Right ventricle myocardium superior (tissue), 1 donor: ENCODE results near the gene CBX6. TPM values are rescaled to one million over a fixed set of nuclear protein-coding genes. Genes with fewer than 3 reads are reported as not detected.
"Not testable (repeated sequence)": the region's sequence is repeated elsewhere in the genome, so short reads cannot be mapped to it uniquely, and the experiment has no call there.

ENCODE experiments used
- ATAC-seq: fragments of 200-7000 bp; cut with Tn5 transposase; one replicate; pipeline ENCODE4 v1.9.1; 2020; ENCODE audit warnings: mild to moderate bottlenecking; ENCODE audit not compliant: poor library complexity
- DNase-seq: peaks from one replicate; pipeline ENCODE4 v3.0.0-alpha.2; 2020
- intact Hi-C: fragments of 100-400 bp; cut with DNase I; formaldehyde crosslinking; loops from one replicate; pipeline ENCODE4 v1.11.2; 2022
- long read RNA-seq: library from polyadenylated mRNA; unstranded; transcript quantifications from one replicate; pipeline ENCODE4 v2.0.0, GENCODE V29; 2021
- total RNA-seq: library from RNA; stranded (reverse); fragmentation: NEBNext Ultra II Directional; extraction: Animal tissue kit (Norgen Biotek cat#: 25700); gene quantifications from one replicate; pipeline ENCODE4 v1.2.1, GENCODE V29; 2021
- donor health status: DM: no; HTN: yes; CAD: no; lungs with severe emphysema.

The CBX6 gene
- total RNA-seq: 36.1 TPM
- long read RNA-seq, full-length matches to known transcripts: 12 of 94 reads
- long read RNA-seq, partial matches to known transcripts: 1 of 94 reads
- long read RNA-seq, other reads (novel, unspliced or antisense): 81 of 94 reads

DNA sequence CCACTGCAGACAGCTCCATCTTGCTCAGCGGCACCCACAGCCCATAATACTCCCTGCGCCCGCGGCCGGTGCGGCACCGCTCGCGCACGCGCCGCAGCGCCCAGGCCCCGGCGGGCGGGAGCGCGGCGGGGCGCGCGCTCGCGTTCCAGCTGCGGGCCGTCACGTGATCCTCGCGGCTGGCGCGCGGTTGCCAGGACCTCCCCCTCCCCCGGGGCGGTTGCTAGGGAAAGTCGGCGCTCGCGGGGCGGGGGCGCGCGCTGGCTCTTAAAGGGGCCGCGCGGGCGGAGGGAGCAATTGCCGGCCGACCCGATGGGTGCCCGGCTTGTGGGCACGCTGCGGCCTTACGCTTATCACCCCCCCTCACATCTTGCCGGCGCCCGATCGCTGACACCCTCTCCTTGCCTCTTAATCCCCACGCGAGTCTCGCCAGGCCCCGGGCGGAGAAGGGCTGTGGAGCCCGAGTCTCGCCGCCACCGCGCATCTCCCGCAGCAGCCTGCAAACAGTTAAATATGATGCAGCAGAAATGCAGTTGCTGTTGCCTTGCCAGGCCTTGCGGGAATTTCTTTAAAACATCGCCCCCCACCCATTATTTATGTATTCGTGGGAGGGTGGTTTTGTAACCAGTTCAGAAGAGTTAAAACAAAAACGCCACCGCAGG, at the start of gene CBX6:
TSS of gene CBX6 (minus strand) at position 45 of the 659 bp plus-strand sequence. CDS start at position 19, 26 bp downstream.
- intact Hi-C loops: loop anchor here (5.0 kb wide), 2 partner anchors 50 to 130 kb away; no protein-coding TSS in a partner anchor
- peak; percentile 98 for DNase-seq

DNA sequence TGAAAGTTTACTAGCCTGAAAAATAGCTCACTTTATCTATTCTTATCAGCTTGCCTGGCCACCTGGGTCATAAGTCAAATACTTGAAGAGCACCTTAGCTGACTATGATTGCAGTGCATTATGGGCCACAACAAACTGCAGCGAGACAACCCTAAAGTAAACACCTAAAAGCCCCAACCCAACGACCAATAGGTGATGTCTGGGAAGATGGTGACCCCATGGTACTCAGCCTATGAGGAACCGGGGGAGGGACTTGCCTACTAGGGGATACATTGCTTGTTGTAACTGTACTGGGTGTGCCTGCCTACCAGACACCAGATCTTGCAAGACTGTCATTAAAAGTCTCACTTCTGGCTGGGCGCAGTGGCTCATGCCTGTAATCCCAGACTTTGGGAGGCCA, 49.8 kb upstream of the CBX6 start:
- DNase-seq (no peak), ATAC-seq (no peak)
- intact Hi-C loops: loop anchor here (5.0 kb wide), 1 partner anchor 50 kb away; the partner anchor contains the start of gene CBX6

More for the DNA sequence above, at the start of gene CBX6:
- ATAC-seq: peak; percentile 91

DNA sequence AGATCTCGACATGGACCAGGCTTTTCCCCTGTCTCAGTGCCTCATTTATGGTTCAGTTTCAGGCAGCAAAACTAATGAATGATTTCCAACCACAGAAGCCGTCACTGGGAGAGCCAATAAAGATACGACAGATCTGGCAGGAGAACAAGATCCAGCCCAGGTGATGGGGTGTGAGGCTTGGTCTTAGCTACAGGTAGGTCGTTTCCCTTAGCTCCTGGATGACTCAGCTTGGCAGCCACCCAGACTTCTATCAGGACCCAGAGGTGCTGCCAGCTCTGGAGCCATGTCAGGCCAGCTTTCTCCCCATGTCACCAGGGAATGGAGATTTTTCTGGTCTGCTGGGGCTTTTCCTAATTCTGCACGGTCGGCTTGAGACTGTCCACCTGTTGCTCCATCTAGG, 49.1 kb upstream of the CBX6 start:
- DNase-seq: peak; percentile 55
- no peak for ATAC-seq
- intact Hi-C loops: loop anchor here (5.0 kb wide), 1 partner anchor 49 kb away; the partner anchor contains the start of gene CBX6

DNA sequence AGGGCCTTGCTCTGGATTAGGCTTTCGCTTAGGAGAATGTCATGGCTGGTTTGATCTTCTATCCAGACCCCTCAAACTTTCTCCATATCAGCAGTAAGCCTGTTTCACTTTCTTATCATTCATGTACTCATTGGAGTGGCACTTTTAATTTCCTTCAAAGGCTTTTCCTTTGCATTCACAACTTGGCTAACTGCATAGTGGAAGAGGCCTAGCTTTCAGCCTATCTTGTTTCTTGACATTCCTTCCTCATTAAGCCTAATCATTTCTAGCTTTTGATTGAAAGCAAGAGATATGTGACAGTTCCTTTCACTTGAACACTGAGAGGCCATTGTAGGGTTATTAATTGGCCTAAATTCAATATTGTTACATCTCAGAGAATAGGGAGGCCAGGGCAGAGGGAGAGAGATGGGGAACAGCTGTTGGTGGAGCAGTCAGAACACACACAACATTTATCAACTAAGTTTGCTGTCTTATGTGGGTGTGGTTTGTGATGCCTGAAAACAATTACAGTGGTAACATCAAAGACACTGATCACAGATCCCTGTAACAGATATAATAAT, 47.7 kb upstream of the CBX6 start:
- DNase-seq (no peak), ATAC-seq (no peak)
- intact Hi-C loops: loop anchor here (5.0 kb wide), 1 partner anchor 47 kb away; the partner anchor contains the start of gene CBX6

DNA sequence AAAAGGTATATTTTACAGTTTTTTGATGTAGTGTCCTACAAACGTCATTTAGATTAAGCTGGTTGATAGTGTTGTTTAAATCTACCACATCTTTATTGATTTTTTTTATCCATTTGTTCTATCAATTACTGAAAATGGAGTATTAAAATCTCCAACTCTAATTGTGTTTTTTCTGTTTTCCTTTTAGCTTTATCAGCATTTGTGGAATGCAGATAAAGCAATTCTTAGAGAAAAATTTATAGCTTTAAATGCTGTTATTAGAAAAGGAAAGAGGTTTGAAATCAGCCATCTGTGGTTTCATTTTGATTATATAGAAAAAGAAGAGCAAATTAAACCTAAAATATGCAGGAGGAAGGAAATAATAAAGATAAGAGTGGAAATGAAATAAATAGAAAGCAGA, 39.4 kb upstream of the CBX6 start:
- DNase-seq (no peak), ATAC-seq (no peak)
- intact Hi-C loops: no loop called here

DNA sequence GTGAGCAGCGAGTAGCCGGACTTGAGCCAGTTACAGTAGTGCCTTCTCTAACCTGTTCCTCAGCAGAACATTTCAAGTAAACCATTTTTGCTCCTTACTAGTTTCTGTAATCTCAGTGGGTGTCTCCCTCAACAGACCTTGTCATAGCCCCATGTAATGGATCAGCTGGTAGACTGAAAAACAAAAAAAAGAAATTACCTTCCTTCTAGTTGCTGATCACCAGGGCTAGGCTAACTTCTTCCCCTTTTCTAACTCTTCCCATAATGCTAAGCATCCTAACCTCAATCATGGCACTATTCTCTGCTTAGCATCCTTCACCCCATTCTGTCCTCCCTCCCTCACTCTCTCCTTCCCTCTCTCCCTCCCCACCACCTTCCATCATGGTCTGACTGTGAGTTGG, 35.8 kb upstream of the CBX6 start:
- no peak for ATAC-seq
- no peak for DNase-seq
- intact Hi-C loops: no loop called here

DNA sequence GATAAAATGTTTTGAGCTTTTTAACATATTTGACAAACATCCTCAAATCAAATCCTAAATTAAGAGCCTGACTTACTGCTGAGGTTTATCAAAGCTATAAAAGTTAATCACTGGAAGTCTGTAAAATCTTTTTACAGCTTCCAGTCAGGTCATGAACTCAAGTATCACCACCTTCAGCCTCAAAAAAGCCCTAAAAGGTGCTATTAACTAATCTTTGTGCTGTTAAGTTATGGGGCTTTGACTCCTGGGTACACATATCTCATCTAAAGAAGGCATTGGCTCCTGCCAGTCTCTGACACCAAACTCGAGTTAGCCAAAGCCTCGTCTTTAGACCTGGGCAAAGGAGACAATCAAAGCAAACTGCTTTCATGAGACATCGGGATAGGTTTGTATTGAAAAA, 34.0 kb upstream of the CBX6 start:
- ATAC-seq (no peak), DNase-seq (no peak)
- intact Hi-C loops: no loop called here

DNA sequence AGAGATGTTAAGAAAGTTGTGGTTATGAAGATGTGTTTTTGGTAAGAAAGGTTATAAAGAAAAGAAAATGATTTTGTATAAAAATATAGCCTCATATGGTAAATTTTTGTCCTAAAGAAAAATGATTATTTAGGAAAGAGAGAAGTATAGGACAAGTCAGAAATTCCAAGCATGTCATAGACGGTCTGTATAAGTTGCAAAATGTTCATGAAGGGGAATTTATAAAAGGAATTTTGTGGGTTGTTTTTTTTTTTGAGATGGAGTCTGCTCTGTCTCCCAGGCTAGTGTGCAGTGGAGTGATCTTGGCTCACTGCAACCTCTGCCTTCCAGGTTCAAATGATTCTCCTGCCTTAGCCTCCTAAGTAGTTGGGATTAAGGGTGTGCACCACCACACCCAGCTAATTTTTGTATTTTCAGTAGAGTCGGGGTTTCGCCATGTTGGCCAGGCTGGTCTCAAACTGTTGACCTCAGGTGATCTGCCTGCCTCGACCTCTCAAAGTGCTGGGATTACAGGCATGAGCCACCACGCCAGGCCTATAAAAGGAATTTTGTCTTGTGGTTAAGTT, 32.1 kb upstream of the CBX6 start:
- DNase-seq, ATAC-seq, intact Hi-C loops: not testable (repeated sequence)

DNA sequence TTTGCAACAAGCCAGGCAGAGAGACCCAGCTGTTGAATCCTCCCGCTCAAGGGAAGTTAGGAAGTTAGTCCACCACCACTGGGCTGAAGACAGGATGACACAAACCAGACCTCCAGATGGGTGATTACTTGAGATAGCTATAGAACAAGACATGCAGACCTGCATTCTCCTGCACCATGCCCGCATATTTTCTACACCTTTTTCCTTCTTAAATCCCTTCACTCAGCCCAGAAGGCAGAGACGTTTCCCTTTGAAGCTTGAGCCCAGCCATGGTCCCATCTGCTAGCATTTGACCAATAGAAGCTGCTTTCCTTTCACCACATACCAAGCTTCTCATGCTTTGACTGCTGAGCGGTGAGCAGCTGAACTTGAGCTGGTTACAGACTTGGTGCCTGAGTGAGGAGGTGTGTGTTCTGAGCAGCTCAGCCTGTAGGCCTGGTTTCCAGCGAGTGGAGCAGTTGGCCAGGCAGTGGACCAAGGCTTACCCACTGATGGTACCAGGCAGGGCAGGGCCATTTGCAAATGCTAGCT, 29.2 kb upstream of the CBX6 start:
- DNase-seq (no peak), ATAC-seq (no peak)
- intact Hi-C loops: no loop called here

DNA sequence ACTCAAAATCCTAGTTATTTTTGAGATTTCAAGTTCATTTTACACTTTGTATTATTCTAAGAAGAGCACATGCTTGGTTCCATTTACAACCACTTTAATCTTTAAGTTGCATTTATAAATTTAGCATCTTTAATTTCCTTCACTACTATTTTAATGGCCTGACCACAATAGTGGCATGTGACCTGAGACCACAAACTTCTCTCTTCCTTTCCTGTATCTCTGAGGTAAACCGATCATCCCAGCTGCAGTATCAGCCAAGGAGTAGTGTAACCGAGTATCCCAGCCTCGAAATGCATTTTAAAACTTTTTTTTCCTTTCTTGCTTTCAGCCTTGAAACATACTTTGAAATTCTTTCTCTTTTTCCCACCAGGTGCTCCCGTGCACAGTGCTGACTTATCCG, 28.7 kb upstream of the CBX6 start:
- intact Hi-C loops: no loop called here
- ATAC-seq: no peak
- DNase-seq: no peak

DNA sequence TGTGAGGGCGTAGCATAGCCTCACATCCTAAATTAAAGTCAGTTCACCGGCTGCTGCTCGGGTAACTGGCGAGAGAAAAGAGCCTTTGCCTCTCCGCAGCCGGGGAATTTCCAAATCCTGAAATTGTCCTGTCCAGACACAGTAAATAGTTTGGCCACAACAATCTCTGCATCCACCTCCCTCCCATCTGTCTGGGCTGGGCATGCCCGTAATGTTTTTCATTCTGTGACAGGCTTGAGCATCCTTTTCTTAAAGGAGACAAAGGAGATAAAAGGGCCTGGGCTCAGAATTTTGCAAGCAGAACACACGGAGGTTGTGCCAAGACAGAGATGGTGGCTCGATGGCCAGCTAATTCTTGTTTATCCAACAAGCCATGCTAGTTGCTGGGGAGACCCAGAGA, 19.2 kb upstream of the CBX6 start:
- no peak for DNase-seq
- no peak for ATAC-seq
- intact Hi-C loops: no loop called here

DNA sequence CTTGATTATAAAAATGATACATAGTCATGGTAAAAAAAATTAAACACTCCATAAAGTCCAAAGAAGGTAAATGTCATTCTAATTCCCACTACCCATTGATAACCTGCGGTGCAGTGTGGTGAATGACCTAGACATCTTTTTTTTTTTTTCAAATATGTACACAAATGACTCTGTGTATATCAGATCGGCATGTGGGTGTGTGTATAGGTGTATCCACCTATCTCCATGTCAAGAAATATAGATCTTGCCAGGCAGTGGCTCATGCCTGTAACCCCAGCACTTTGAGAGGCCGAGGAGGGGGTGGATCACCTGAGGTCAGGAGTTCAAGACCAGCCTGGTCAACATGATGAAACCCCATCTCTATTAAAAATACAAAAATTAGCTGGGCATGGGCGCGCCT, 18.4 kb upstream of the CBX6 start:
- intact Hi-C loops: no loop called here
- no peak for DNase-seq
- no peak for ATAC-seq

DNA sequence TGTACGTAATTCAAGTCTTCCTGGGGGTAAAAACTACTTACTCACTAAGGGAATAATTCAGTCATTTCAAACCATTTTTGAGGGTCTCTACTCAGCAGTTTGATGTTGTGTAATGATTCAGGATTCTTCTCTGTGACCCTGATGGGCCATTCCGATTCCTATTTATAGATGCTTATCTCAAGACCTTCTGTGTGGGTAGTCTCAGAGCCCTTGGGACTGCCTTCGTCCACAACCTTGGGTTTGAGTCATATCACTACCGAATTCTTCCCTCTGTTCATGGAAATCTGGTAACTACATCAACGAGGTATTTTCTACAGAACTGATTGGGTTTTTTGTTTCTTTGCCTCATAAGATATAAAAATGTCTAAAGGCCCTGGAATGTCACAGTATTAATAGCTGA, 14.3 kb upstream of the CBX6 start:
- intact Hi-C loops: no loop called here
- DNase-seq (no peak), ATAC-seq (no peak)

DNA sequence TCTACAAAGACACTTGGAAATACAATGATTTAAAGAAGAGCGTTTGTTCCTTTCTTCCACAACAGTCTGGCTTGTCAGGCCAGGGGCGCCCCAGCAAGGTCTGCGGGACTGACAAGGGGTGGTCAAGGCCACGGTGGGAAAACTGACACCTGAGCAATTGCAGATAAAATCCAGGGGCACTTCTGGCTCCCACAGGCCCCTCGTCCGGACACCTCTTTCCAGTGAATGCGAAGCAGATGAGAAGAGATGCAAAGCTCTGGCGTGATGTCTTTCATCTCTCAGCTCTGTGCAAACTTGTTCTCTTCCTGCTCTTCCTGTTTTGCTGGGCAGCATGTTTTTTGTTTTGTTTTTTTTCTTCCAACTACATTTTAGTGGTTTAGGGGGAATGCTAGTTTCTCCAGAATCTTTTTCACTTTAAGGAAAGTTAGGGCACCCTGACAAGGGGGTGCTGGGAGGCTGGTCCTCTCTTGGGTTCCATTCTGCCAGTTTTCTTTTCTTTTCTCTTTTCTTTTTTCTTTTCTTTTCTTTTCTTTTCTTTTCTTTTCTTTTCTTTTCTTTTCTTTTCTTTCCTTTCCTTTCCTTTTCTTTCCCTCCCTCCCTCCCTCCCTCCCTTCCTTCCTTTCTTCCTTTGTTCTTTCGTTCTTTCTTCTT, 11.1 kb upstream of the CBX6 start:
- intact Hi-C loops: no loop called here
- ATAC-seq (no peak), DNase-seq (no peak)

DNA sequence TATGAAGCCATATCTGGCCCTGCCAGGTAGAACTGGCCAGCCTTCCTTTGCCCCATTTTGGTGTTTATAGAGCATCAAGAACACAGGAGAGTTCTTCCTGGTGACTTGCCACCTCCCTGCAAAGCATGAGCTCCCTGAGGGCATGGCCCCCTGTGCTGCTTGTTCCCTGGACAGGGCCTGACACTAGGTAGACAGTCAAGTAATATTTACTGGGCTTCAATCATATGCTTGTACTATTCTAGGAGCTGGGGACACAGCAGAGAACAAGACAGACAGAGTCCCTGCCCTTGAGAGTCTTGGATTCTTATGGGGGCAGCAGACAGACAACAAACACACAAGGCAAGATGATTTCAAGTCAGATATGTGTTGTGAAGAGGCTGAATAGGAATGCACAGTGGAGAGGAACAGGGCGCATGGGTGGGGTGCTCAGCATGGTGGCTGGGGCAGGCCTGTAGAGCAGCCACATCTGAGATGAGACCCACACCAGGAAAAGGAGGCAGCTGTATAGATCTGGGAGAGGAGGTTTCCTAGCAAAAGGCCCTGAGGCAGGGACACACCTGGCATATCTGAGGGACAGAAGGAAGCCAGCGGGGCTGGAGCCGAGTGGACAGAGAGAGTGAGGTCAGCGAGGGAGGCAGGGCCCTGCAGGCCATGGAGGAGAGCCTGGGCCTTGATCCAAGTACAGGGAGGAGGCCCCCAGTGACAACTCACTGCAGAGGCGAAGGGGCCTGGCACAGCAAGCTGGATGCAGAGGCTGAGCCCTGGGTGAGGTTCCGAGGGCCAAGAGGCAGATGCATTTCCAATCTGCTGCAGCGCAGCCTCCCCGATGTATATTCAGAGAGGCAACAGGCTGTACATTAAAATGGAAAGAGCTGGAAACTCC, 10.2 kb upstream of the CBX6 start:
- intact Hi-C loops: no loop called here
- DNase-seq (peak; percentile 62), ATAC-seq (peak; percentile 66)

DNA sequence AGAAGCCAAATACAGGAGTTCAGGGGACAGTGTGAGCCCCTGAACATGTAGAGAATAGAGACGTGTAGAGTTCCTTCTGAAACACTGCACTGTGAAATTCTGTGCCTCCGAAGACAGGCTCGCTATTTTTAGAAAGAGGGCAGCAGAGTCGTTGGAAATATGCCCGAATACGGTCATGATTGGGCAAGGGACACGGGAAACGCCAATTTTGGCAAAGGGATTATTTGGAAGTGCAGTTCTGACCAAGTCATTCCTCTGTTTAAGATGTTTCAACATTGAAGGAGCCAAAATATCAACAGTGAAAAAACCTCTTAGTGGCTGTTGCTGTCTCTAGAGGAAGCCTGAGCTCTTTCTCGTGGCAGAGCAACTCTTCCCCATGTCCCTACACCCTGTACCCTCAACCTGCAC, 9.5 kb upstream of the CBX6 start:
- DNase-seq (no peak), ATAC-seq (peak; percentile 88)
- intact Hi-C loops: no loop called here

DNA sequence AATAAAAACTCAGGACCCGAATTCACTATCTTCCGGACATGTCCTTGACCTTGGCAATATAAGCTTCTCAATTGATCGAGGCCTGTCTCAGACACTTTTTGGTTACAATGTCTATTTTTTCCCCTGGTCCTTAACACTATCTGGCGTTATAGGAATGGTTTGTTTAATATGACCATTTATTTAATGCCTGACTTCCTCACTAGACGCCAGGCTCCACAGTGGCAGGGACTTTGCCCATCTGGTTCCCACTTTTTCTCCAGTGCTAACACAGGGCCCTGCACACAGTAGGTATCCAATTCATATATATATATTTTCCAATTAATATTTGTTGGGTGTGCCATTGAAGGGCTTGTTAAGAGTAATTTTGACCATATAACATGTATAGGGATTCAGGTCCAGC, 7.9 kb upstream of the CBX6 start:
- intact Hi-C loops: no loop called here
- ATAC-seq (no peak), DNase-seq (no peak)

DNA sequence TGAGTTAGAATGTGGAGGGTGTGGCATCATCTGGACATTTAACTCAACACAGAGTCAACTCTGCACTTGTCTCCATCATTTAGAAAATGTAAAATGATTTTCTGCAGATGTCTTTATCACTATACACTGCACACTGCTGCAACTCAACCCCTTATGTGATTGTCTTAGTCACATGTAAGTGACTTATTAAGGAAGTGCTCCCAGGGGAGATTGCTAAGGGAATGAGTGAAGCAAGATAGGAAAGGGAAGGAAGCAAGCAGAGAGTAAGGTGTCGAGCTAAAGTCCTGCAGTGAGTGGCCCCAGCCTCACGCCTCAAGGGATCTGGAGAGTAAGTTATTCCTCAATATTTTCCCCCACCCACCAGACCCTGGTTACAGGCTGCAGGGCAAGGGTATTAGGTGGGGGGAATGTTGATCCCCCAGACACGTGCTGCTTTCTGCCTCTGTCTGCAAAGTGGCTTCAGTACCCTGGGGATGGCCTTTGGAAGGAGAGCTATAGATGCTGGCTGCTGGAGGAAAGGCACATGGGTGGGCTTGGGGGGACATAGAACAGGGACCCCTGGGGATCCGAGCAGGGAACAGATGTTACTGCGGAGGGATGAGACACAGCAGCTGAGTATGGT, 7.2 kb upstream of the CBX6 start:
- intact Hi-C loops: no loop called here
- DNase-seq (no peak), ATAC-seq (no peak)
